A549 (cell line): ENCODE data around the gene CNTN4.

Experiments
- EP300 ChIP-seq, 2 experiments: fragments of >200 bp; sonication (Bioruptor Twin); formaldehyde crosslinking; IDR thresholded peaks; 2 replicates in 1 of 2; 3 replicates in 1 of 2; pipeline ENCODE4 v1.6.1; 2016 to 2017
- ESRRA ChIP-seq: fragments of 150-350 bp; IDR thresholded peaks from 2 replicates; pipeline ENCODE4 v1.6.1; 2014; ENCODE audit warnings: mild to moderate bottlenecking, low read length, borderline replicate concordance
- TF ChIP-seq, protein P1 (sequence below): fragments of >200 bp; sonication (Bioruptor Twin); formaldehyde crosslinking; IDR thresholded peaks from 3 replicates; pipeline ENCODE4 v1.5.1; 2016

DNA sequence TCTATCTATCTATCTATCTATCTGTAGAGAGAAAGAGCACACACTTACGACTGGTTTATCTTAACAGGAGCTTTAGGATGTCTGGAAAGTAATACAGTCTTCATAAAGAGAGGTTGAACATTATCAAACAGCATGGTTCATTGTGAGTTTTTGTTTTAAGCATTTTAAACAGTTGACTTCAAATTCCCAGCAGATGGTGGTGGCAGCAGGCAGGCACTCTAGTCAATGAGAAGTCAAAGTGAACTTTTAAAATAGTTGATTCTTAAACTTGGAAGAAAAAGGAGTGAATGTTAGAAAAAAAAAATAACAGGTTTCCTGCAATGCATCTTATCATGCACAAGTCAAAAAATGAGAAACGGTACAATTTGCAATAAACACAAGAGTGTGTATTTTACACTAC is 578.8 kb downstream of the CNTN4 start:
- TF ChIP-seq EP300 (IDR thresholded peaks at IDR 0.05): no peak
- TF ChIP-seq ESRRA: no peak
- TF ChIP-seq, protein P1, sequence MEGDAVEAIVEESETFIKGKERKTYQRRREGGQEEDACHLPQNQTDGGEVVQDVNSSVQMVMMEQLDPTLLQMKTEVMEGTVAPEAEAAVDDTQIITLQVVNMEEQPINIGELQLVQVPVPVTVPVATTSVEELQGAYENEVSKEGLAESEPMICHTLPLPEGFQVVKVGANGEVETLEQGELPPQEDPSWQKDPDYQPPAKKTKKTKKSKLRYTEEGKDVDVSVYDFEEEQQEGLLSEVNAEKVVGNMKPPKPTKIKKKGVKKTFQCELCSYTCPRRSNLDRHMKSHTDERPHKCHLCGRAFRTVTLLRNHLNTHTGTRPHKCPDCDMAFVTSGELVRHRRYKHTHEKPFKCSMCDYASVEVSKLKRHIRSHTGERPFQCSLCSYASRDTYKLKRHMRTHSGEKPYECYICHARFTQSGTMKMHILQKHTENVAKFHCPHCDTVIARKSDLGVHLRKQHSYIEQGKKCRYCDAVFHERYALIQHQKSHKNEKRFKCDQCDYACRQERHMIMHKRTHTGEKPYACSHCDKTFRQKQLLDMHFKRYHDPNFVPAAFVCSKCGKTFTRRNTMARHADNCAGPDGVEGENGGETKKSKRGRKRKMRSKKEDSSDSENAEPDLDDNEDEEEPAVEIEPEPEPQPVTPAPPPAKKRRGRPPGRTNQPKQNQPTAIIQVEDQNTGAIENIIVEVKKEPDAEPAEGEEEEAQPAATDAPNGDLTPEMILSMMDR: no peak
